HG02852 (cell line): ENCODE results near the gene LMOD1.

Experiments used
- ATAC-seq: cut with Tn5 transposase; IDR thresholded peaks from one replicate; pipeline ENCODE4 v1.9.1; 2021; ENCODE audit warnings: mild to moderate bottlenecking, moderate library complexity; ENCODE audit not compliant: unreplicated experiment

The LMOD1 gene

DNA sequence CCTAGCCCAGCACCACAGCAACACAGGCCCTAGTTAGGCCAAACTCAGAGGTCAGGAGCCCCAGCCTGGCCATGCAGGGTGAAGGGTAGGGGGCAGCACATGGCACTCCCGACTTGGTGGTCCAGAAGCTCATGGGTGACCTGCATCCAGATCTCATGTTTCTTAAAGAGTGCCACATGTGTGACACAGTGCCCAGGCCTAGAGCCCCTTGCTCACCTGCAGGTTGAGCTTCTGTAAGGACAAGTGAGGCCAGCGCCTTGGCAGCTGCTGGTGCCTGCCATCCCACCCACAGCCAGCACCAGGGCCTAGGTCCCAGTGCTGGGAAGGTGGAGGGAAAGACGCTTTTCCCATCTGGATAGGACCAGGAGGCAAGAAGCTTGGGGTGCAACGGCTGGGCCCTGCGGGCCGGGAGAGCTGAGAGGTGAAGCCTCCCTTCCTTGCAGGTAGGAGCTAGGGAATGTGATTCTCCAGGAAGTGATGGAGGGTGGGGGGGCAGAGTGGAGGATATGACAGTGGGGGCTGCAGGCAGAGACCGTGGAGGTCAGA, 51.2 kb downstream of the LMOD1 start:
- ATAC-seq: no peak

DNA sequence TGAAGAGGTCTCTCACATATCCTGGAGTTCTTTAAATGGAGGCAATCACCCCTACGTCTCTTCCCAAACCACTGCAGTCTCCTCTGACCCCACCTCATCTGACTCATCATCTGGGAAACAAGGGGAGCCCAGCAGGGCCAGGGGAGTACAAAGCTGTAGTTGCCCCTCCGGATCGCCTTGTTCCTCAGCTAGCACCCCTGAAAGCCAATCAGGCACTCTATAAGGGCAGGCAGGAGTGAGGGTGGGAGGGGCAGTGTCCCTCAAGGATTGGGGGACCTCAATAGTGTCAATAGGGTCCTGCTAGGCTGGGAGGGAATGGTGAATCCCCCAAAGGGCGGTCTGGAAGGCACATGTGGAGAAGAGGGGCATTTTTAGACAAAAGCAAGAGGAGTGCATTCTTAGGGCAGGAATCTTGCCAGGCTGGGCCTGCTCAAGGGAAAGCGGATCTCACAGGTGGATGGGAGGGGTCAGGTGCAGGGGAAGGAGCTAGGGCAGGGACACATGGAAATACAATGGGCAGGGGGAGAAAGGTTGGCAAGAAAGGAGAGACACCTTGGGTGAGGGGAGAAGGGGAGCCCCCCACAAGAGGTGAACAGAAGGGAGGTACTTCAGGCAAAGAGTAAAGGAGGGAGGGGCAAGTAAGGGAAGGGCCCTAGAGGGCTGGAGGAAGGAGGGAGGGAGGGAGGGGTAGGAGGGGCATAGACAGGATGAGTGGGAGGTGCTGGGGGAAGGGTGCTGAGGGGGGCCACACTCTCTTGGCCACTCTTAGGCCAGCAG, 51.8 kb downstream of the LMOD1 start:
- no peak for ATAC-seq

DNA sequence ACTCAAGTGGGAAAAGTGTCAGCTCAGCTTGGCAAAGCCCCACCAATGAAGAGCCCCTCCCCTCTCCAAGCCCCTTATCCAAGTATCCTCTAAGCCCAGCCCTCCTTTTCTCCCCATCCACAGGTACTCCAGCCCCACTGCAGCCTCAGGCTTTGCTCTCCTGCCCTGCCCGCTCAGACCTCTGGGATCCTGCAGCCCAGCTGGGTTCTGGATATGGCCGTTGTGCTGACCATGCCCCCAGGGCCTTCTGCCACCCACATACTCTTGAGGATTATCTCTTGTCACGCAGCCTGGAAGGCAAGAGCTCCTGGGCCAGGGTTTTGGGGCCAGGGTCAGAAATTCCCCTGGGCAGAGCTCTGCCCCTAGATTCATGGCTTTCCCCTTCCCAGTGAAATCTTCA, 52.9 kb downstream of the LMOD1 start:
- ATAC-seq: no peak

DNA sequence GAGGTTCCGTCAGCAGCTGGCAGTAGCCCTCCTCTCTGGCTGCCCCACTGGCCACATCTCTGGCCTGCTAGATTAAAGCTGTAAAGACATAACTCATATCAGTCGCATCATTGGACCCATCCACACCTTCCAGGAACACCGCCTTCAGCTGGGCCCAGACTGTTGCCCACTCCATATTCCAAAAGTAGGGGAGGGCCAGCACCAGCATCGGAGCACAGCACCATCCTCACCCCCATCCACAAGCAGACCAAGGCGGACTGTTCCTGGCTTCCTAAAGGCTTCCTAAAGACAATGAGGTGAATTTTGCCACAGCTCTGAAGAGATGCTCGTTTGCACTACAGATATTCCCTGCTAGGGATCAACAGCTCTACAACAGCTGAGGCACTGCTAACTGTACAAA, 54.1 kb downstream of the LMOD1 start:
- no peak for ATAC-seq

DNA sequence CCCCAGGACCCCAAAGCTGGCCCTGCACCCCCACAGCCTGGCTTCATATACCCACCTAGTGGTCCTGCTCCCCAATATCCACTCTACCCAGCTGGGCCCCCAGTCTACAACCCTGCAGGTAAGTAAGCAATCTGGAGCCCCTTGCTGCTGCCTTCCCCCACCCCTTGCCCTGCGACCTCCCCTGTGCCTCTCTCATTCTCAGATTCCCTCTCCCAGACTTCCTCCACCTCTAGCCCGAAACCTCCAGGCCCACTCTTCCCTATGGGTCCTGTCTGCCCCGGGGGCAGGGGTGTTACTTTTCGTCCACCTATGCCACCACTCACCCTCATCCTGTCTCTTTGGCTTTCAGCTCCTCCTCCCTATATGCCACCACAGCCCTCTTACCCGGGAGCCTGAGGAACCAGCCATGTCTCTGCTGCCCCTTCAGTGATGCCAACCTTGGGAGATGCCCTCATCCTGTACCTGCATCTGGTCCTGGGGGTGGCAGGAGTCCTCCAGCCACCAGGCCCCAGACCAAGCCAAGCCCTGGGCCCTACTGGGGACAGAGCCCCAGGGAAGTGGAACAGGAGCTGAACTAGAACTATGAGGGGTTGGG, 54.8 kb downstream of the LMOD1 start:
- ATAC-seq: no peak

DNA sequence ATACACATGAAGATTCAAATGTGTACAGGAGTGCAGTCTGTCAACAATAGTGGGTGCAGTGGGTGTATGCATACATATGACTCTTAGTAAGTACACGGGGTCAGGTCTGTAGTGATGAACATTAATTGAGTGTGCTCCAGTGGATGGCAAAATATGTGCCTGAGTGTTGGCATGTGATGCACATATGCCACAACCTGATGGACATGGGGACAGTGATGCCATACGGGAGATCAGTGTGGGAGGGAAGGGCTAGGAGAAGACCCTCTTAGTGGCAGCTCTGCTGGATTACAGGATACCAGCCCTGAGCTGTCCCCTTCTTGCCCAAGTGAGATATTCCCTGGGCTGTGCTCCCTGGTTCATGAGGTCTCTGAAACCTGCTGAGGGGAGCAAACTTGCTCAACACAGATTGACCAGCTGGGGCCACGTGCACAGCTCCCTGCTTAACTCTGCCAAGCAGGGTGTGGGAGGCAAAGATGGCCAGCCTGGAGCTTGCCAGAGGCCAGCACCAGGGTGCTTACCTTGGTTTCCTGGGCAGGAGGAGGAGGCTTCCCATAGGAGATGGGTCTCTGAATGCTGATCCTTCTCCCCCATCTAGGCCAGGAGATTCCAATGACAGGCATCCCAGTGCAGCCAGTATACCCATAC, 55.4 kb downstream of the LMOD1 start:
- ATAC-seq: no peak

DNA sequence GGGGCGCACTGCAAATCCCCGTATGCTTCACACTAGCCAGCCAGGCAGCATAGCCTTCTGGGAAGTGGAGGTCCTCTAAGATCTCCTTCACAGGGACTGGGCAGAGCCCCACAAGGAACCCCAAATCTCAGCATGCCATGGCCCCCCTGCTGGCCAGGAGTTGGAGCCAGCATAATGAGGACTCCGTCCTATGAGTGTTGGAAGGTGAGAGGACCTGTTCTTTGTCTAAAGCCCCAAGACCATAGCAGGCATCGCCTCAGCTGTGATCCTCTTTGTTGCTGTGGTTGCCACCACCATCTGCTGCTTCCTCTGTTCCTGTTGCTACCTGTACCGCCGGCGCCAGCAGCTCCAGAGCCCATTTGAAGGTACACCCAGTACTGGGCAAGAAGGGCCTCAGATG, 56.1 kb downstream of the LMOD1 start:
- ATAC-seq: no peak

DNA sequence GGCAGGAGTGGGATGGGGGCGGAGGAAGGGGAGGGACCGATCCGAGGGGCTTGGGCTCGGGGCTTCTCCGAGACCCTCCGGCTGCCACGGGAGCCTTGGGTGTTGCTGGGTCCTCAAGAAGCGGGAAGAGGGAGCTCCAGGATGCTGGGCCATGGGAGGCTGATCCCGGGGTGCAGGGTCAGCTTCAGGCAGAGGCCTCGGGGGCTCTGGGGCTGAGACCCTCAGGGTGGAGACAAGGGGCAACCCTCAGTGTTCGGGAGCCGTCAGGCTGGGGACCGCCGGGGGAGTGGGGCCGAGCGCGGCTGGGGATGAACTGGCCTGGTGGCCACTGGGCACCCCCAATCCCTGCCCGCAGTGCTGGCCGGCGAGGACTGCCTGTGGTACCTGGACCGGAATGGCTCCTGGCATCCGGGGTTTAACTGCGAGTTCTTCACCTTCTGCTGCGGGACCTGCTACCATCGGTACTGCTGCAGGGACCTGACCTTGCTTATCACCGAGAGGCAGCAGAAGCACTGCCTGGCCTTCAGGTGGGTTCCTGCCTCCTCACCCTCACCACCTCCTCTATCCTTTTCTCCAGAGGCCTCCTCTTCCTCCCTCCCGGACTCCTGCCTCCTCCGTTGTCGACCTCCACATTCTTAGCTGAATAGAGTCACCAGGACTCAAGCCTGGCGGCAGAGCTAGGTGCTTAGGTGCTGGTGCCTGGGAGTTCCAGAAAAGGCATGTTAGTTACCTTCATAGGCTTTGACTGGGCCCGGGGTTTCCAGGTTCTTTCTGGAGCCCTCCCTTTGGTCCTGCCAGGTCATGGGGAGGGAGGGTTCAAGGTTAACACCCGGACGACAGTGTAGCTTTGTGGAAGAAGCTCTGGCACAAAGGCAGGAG, 57.0 kb downstream of the LMOD1 start:
- no peak for ATAC-seq

DNA sequence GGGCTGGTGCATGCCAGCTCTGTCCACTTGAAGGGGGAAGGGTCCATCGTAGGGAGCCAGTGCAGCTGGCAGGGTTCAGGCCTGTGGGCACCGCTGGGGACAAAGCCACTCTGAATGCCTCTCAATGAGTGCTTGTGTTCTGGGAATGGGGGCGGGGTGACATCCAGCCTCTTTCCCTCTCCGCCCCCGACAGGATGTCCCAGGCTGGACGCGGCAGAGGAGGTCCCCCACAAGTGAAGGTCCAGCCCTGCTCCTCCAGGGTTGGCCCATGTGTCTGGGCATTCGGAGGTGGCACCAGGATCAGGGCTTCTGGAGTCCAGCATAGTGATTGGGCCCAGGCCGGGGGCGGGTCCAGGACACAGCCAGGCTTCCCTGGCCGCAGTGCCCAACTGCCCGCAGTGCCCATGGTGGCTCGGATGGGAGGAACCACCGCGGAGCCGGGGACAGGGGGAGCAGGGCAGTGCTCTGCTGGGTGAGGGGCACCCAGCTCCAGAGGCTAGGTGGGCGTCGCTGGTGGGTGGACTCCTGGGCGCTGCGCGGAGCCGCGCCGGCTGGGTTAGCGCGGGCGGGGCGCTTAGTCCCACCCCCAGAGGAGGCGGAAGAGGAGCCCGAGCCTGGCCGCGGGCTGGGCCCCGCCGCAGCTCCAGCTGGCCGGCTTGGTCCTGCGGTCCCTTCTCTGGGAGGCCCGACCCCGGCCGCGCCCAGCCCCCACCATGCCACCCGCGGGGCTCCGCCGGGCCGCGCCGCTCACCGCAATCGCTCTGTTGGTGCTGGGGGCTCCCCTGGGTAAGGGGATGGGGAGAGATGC, 57.9 kb downstream of the LMOD1 start, which contains the start of gene SHISA4:
Gene SHISA4 (plus strand): TSS at position 617 of the 808 bp plus-strand sequence. CDS start 97 bp downstream, at position 714.
- ATAC-seq: no peak

DNA sequence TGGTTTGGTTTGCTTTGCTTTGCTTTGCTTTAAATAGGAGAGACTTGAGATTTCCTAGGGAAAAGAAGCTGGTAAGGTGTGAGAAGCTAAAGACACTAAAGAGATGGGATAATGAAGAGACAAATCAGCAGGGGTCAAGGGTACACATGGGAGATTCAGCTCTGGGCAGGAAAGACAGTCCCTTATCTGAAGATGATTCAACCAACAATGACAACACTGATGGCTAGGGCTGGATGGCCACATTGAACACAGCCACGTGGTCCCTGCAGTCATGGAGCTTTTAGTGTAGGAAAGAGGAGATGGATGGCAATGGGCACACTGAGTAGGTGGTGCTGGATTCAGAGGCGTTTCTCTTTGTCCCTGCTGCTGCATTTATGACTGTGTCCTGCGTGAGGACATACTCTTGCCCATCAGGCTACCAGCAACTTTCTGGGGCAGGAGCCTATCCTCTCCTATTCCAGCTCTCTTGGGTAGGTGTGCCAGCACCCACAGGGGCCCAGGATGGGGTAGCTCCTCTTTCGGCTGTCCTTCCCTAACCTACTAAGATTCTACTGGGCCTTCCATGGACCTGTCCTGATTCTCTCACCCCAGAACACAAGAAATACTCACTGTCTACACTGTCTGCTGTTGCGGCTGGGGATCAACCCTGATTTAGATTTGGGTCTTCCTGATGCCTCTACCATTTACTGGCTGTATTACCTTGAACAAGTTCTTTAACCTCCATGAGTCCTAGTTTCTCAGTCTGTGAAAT, 59.1 kb downstream of the LMOD1 start:
- ATAC-seq: no peak

DNA sequence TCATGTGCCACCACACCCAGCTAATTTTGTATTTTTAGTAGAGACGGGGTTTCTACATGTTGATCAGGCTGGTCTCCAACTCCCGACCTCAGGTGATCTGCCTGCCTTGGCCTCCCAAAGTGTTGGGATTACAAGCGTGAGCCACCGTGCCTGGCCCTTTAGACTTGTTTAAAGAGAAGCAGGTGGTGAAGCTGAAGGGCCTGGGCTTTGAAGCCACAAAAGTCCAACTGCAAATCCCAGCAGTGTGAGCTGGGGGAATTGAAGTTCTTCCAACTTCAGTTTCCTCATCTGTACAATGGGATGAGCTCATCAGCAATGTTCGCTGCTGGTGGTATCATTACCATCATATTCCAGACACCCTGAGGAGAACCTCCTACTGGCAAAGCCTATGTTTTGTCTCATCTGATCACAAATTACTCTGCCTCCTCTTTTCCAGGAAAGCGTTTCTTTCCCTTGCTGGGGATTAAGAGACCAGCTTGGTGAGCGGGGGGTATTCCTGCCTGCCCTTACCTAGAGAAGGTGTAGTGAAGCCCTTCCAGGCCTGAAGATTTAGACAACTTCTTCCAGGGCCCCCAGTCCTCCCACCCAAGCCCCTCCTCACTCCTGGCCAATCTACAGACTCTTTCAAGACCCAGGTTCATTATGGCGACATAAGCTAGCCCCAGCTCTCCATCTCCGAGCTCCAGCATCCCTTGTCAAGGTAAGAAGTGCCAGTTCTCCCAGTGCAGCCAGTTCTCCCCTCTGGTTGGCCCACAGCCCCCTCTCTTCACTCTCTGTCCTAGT, 60.1 kb downstream of the LMOD1 start:
- no peak for ATAC-seq

DNA sequence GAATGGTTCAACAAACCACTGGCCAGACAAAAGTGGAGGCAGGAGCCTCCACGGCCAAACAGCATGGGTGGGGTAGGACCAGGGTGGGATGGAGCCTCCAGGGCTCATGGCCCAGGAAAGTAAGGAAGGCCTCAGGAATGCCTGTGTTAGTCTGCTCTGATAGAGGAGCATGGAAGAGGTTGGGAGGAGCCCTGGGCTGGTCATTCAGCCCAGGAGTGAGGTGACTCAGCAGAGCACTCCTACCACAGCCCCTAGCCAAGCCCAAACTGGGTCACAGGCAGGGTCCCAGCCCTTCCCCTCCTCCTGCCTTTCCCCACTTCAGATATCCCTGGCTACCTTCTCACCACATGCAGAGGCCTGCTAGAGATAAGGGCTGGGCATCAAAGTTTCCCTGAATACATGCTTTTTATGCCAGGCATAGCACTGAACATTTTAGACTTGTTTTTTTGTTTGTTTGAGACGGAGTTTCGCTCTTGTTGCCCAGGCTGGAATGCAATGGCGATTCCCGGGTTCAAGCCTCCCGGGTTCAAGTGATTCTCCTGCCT, 60.7 kb downstream of the LMOD1 start:
- no peak for ATAC-seq

DNA sequence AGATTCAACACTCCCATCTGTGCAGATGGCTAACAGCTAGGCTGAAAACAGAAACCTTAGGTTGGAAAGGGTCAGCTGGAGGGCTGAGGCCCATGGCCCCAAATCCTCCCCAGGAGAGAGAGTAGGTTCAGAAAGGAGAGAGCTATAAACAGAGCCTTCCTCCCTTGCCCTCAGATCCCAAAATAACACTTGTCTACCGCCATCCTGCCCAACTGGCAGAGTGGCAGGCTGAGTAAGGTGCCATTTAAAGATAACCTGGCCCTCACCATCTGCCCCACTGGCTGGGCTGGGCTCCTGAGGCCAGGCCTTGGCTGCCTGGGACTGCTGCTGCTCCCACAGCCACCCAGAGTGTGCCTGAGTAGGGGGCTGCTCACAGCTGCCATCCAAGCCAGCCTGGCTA, 61.9 kb downstream of the LMOD1 start:
- no peak for ATAC-seq

DNA sequence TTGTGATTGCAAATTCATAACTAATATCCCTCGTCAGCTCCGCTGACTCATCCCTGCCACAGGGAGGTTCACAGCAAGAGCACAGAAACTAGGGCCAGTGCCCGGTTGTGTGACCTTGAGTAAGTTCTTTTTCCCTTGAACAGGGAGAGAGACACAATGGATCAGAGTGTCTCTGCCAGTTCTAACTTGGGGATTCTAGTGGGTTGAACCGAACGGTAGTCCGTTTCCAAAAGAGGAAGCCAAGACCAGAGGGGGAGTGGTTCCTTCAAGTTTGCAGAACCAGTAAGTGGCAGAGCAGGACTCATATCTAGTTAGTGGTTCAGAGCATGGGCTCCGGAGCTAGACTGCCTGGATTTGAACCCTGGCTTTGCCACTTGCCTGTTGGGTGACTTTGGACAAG, 62.6 kb downstream of the LMOD1 start:
- ATAC-seq: no peak

DNA sequence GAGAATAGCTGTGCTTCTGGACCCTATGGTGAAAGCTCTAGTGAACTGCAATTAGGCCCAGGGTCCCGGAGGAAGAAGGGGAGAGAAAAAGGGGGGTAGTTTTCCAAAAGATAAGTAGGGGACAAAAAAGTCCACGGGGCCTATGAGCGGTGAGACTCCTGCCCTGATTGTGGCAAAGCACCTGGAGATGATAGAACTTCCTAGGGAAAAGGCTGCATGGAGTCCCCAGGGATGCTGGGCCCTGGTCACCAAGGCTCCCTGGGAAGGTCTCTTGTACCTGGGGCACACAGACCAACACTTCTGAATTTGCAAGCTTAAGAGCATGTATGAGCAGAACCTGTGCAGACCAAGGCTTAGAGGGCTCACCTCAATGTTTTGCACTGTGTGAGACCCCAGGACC, 63.1 kb downstream of the LMOD1 start:
- no peak for ATAC-seq

DNA sequence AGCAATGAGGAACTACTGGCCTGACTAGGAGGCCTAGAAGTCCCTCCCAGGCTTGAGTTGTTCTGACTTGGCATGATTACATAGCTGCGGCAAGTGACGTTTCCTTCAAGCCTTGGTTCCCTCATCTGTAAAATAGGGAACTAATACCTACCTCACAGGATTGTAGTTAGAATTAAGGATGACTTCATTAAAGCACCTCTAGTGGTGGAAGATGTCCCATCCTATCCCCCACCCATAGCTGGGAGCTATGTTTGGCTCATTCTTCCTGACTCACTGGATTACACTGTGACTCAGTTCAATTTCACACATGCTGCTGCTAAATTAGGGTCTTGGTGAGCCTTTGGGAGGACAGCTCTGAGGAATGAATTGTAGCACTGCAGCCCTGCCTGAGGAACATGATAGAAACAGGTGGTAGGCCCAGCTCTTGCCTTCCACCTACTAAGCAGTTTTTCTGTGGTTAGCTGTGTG, 63.6 kb downstream of the LMOD1 start:
- no peak for ATAC-seq

DNA sequence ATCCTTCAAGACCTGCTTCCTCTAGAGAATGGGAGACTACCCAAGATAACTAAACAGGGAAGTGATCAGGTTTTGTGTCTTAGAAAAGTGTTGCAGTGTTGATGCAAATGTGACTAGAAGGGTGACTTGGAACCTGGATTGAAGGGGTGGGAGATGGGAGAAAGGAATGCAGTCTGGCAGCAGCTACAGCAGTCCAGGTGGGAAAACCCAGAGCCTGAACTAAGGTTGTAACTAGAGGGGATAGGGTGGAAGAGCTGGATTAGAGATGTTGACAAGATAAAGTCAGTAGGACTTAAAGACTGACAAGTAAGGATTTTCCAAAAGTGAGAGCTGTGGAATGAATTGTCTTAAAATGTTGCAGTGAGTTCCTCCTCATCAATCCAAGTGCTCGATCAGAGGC, 64.7 kb downstream of the LMOD1 start:
- ATAC-seq: no peak

DNA sequence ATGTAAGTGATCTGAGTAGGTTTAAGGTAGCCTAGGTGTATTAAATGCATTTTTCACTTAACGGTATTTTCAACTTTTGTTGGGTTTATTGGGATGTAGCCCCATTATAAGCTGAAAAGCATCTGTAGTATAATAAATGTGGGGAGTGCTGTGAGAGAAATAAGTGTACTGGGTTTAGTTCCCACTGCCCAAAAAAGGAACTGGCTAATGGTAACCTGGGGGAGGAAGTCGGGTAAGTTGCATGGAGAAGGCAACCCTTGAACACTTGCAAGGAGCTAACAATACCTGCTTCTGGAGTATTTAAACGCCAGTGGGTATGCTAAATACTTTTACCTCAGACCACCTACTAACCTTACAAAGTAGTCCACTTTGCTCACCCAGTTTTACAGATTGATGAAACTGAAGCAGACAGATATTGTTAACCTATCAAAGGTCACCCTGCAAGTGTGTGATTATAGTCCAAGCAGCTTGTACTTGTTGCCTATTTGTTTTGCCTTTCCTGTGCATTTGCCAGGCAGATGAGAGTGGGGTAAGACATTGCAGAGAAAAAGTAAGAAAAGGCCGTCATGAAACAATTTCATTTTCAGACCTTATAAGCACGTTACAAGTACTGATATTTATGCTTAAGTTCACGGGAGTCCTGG, 65.3 kb downstream of the LMOD1 start:
- ATAC-seq: no peak
